GM18502 (cell line): ENCODE data around the gene CD3D.

Source experiments
- ATAC-seq: cut with Tn5 transposase; IDR thresholded peaks from one replicate; pipeline ENCODE4 v1.9.1; 2021; ENCODE audit warnings: mild to moderate bottlenecking; ENCODE audit not compliant: unreplicated experiment, poor library complexity

Gene CD3D

GRCh38 chr11:118305726-118306125 is 36.8 kb downstream of the CD3D start:
- ATAC-seq = no peak

GRCh38 chr11:118304568-118305248 is 37.8 kb downstream of the CD3D start, which contains the start of gene CD3E:
CD3E (plus strand) TSS chr11:118304730; CDS start chr11:118304953, 223 bp downstream.
- ATAC-seq = no peak

GRCh38 chr11:118304227-118304567 is 38.3 kb downstream of the CD3D start:
- ATAC-seq = no peak

GRCh38 chr11:118301600-118302195 is 40.8 kb downstream of the CD3D start:
- no peak for ATAC-seq

- ATAC-seq = no peak
Measured at GRCh38 chr11:118295815-118296454, 46.6 kb downstream of the CD3D start.

- ATAC-seq = no peak
Measured at GRCh38 chr11:118295199-118295598, 47.3 kb downstream of the CD3D start.

GRCh38 chr11:118294053-118294452 is 48.5 kb downstream of the CD3D start:
- ATAC-seq = no peak

GRCh38 chr11:118291477-118292135 is 50.9 kb downstream of the CD3D start:
- no peak for ATAC-seq

GRCh38 chr11:118290923-118291322 is 51.6 kb downstream of the CD3D start:
- ATAC-seq = no peak

- ATAC-seq = no peak
Measured at GRCh38 chr11:118289401-118289800, 53.1 kb downstream of the CD3D start.
